B cell (primary cell): Measurements from ENCODE around the gene APLF. TPM values are rescaled to one million over a fixed set of nuclear protein-coding genes. Genes with fewer than 3 reads are reported as not detected.

Experiments used
- ATAC-seq: fragments of 200-7000 bp; cut with Tn5 transposase; one replicate; pipeline ENCODE4 v1.10.0; 2021; ENCODE audit warnings: low read depth, mild to moderate bottlenecking, moderate number of reproducible peaks, moderate library complexity
- CTCF ChIA-PET: fragments of 350-600 bp; sonication (Branson Sonifier 250); formaldehyde crosslinking; loops from one replicate; lab custom pipeline; 2021; ENCODE audit warnings: antibody characterized with exemption, inconsistent platforms; lab: Charles Lee
- POLR2A ChIA-PET: fragments of 350-600 bp; sonication (Branson Sonifier 250); formaldehyde crosslinking; loops from one replicate; lab custom pipeline; 2021; ENCODE audit warnings: antibody characterized with exemption; lab: Charles Lee
- DNase-seq: peaks from one replicate; pipeline ENCODE4 v3.0.0; 2013
- H2AFZ ChIP-seq: 2 replicates; pipeline ENCODE4 v1.6.1; 2012; ENCODE audit warnings: mild to moderate bottlenecking, low read depth, low read length; ENCODE audit not compliant: insufficient read depth, poor library complexity, severe bottlenecking
- H3K27ac ChIP-seq, 2 donors: 1 replicate in 1 of 2; 2 replicates in 1 of 2; pipeline ENCODE4 v1.5.1; 2012 to 2013; ENCODE audit warnings: low read length in 2 of 2, mild to moderate bottlenecking in 2 of 2, moderate library complexity in 1 of 2
- H3K27me3 ChIP-seq, 4 experiments: fragments of 200-600 bp in 1 of 4; sonication (generic) in 1 of 4; replicated peaks in 1 of 4; 1 replicate in 2 of 4; 2 replicates in 2 of 4; pipeline versions ENCODE4 v1.6.1 to v1.7.0; 2013 to 2016; ENCODE audit warnings: low read length in 3 of 4, mild to moderate bottlenecking in 2 of 4, mixed read lengths in 1 of 4, moderate library complexity in 1 of 4; ENCODE audit not compliant: insufficient read depth in 4 of 4, control insufficient read depth in 3 of 4; ENCODE audit errors: control extremely low read depth in 1 of 4
- H3K36me3 ChIP-seq, 2 experiments: replicated peaks in 1 of 2; 1 replicate in 1 of 2; 2 replicates in 1 of 2; pipeline versions ENCODE4 v1.6.1 to v1.7.1; 2013; ENCODE audit warnings: low read length in 1 of 2; ENCODE audit not compliant: insufficient read depth in 2 of 2, control insufficient read depth in 1 of 2; ENCODE audit errors: control extremely low read depth in 1 of 2, extremely low read depth in 1 of 2
- H3K4me1 ChIP-seq, 2 donors: fragments of 200-600 bp in 1 of 2; sonication (generic) in 1 of 2; 1 replicate in 1 of 2; 2 replicates in 1 of 2; pipeline versions ENCODE4 v1.5.1 to v1.6.1; 2013 to 2017; ENCODE audit warnings: low read length in 2 of 2; ENCODE audit not compliant: control insufficient read depth in 2 of 2, insufficient read depth in 2 of 2
- H3K4me2 ChIP-seq: replicated peaks from 2 replicates; pipeline ENCODE3; 2012; ENCODE audit warnings: mild to moderate bottlenecking, low read depth, low read length; ENCODE audit not compliant: poor library complexity, severe bottlenecking
- H3K4me3 ChIP-seq, 5 experiments: fragments of 200-600 bp in 1 of 5; sonication (generic) in 1 of 5; 1 replicate in 3 of 5; 2 replicates in 2 of 5; pipeline versions ENCODE4 v1.5.1 to v1.7.0; 2011 to 2016; ENCODE audit warnings: low read length in 4 of 5, mild to moderate bottlenecking in 4 of 5, low read depth in 2 of 5, control low read depth in 1 of 5, moderate library complexity in 1 of 5; ENCODE audit not compliant: insufficient read depth in 1 of 5; ENCODE audit errors: control extremely low read depth in 1 of 5, extremely low read depth in 1 of 5
- H3K79me2 ChIP-seq: fragments of 200-600 bp; sonication (generic); one replicate; pipeline ENCODE4 v1.6.0; 2016; ENCODE audit warnings: low read length; ENCODE audit not compliant: control insufficient read depth, insufficient read depth
- H3K9ac ChIP-seq: fragments of 200-600 bp; sonication (generic); 2 replicates; pipeline ENCODE4 v1.6.1; 2017; ENCODE audit warnings: mild to moderate bottlenecking, low read length, moderate library complexity
- H3K9me3 ChIP-seq, 3 donors: one replicate each; pipeline versions ENCODE4 v1.6.1 to v1.7.1; 2013; ENCODE audit warnings: low read length in 2 of 3; ENCODE audit not compliant: control insufficient read depth in 2 of 3, insufficient read depth in 1 of 3; ENCODE audit errors: control extremely low read depth in 1 of 3
- H4K20me1 ChIP-seq: 2 replicates; pipeline ENCODE4 v1.6.0; 2012; ENCODE audit warnings: mild to moderate bottlenecking, low read length; ENCODE audit not compliant: insufficient read depth, control insufficient read depth, poor library complexity, severe bottlenecking
- H3K27ac Mint-ChIP-seq: one replicate; pipeline ENCODE4 v1.8.0; 2021; ENCODE audit warnings: mixed read lengths
- H3K27me3 Mint-ChIP-seq: one replicate; pipeline ENCODE4 v1.8.0; 2021; ENCODE audit warnings: mixed read lengths
- H3K4me1 Mint-ChIP-seq: one replicate; pipeline ENCODE4 v1.8.0; 2021; ENCODE audit warnings: mixed read lengths
- H3K4me3 Mint-ChIP-seq: one replicate; pipeline ENCODE4 v1.8.0; 2021; ENCODE audit warnings: mixed read lengths
- H3K9me3 Mint-ChIP-seq: one replicate; pipeline ENCODE4 v1.8.0; 2022; ENCODE audit warnings: mixed read lengths; ENCODE audit not compliant: insufficient read depth
- EZH2 ChIP-seq: IDR thresholded peaks from 2 replicates; pipeline ENCODE4 v1.6.1; 2012; ENCODE audit warnings: borderline replicate concordance, low read depth, mild to moderate bottlenecking, moderate library complexity, low read length; ENCODE audit not compliant: insufficient read depth, poor library complexity, severe bottlenecking
- WGBS: methylation state at CpG from one replicate; pipeline ENCODE4 v1.1.5; 2013; ENCODE audit warnings: missing lambda C conversion rate; ENCODE audit not compliant: insufficient coverage; 5-methylcytosine and 5-hydroxymethylcytosine counted together
- intact Hi-C: fragments of 100-400 bp; cut with micrococcal nuclease; formaldehyde crosslinking; loops from one replicate; pipeline ENCODE4 v1.10.0; 2022
- polyA plus RNA-seq: library from polyadenylated mRNA; depleted of rRNA; stranded (reverse); fragments of >200 nt; gene quantifications from 2 replicates; pipeline ENCODE4 v1.2.3, GENCODE V29; 2012
- total RNA-seq, 2 donors: library from RNA; stranded (reverse); fragments of 120-200 nt in 1 of 2; gene quantifications; 1 replicate in 1 of 2; 2 replicates in 1 of 2; pipeline versions ENCODE4 v1.2.3 to v1.2.4, GENCODE V29; 2013 to 2022
- TF ChIP-seq, protein P1 (sequence below): fragments of 200-600 bp; IDR thresholded peaks from one replicate; pipeline ENCODE4 v1.8.0; 2022; ENCODE audit warnings: antibody characterized with exemption, mild to moderate bottlenecking

Gene APLF
- total and polyA plus RNA-seq, 2 donors (not counting 1 experiment from before 2014, with no cell fraction given), result 1.3 to 6.3 TPM

DNA sequence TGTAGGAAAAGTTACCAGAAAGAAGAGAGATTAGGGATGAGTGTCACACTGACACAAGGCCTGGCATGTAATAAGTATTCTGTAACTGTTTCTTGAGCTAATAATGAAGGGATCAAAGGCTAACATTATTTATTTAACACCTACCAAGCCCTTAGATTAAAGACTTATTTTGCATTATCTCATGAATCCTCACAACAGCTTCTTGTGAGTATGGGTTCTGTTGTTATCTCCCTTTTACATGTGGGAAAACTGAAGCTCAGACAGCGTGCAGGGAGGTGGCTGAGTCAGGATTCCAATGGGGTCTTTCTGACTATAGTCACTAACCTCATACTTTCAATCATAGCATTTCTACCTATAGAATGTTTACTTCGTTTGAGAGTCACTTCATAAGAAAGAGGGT lies 97.0 kb downstream of the APLF start:
- no CpG with 5 or more reads among the region's 2 CpGs for WGBS
- no peaks in the 10 kb centered on the region for H3K27me3 ChIP-seq
- no peak overlapping the region for H3K4me2 ChIP-seq
- DNase-seq (no peak), ATAC-seq (no peak)
- intact Hi-C loops, result loop anchor here (10.0 kb wide), 1 partner anchor 60 kb away; no protein-coding TSS in a partner anchor
- no peaks in the 10 kb centered on the region for H3K79me2 ChIP-seq
- no peaks in the 10 kb centered on the region for H3K36me3 ChIP-seq
- H3K9me3 ChIP-seq, result no peaks in the 10 kb centered on the region
- Mint-ChIP-seq H3K4me1 (no peaks in the 10 kb centered on the region), H3K27me3 (no peaks in the 10 kb centered on the region), H3K4me3 (no peak overlapping the region), H3K27ac (no peak overlapping the region), H3K9me3 (no peaks in the 10 kb centered on the region)
- H3K4me3 ChIP-seq, result no peak overlapping the region
- no peaks in the 10 kb centered on the region for H3K4me1 ChIP-seq
- H4K20me1 ChIP-seq, result no peaks in the 10 kb centered on the region
- TF ChIP-seq, protein P1, sequence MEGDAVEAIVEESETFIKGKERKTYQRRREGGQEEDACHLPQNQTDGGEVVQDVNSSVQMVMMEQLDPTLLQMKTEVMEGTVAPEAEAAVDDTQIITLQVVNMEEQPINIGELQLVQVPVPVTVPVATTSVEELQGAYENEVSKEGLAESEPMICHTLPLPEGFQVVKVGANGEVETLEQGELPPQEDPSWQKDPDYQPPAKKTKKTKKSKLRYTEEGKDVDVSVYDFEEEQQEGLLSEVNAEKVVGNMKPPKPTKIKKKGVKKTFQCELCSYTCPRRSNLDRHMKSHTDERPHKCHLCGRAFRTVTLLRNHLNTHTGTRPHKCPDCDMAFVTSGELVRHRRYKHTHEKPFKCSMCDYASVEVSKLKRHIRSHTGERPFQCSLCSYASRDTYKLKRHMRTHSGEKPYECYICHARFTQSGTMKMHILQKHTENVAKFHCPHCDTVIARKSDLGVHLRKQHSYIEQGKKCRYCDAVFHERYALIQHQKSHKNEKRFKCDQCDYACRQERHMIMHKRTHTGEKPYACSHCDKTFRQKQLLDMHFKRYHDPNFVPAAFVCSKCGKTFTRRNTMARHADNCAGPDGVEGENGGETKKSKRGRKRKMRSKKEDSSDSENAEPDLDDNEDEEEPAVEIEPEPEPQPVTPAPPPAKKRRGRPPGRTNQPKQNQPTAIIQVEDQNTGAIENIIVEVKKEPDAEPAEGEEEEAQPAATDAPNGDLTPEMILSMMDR, result no peak
- TF ChIP-seq EZH2, result no peak
- CTCF ChIA-PET, result interaction anchor here (0.6 kb wide), 1 partner anchor 384 kb away, joined by 3 read pairs; no protein-coding TSS in a partner anchor
- no peak overlapping the region for H3K27ac ChIP-seq
- POLR2A ChIA-PET, result no interaction called here
- H2AFZ ChIP-seq, result no peak overlapping the region
- H3K9ac ChIP-seq, result no peak overlapping the region

DNA sequence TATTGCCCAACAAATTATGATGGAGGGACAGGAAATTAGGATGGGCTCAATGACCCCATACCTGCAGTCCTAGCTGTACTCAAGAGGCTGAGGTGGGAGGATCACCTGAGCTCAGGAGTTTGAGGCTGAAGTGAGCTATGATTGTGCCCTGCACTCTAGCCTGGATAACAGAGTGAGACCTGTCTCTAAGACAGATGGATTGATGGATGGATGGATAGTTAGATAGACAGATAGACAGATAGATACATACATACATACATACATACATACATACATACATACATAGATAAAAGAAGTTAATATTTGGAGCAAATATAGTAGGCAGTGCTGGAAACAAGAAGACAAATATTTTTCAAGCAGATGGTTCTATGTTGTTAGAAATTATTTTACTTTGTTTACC lies 97.9 kb downstream of the APLF start:
- H3K4me1 Mint-ChIP-seq, result no peaks in the 10 kb centered on the region
- ChIA-PET POLR2A (no interaction called here), CTCF (interaction anchor here (0.5 to 0.6 kb wide), 2 partner anchors 24 to 273 kb away, joined by 3 read pairs; no protein-coding TSS in a partner anchor)
- ATAC-seq, result no peak
- no peak overlapping the region for H3K9ac ChIP-seq
- H4K20me1 ChIP-seq, result no peaks in the 10 kb centered on the region
- H3K9me3 Mint-ChIP-seq, result no peaks in the 10 kb centered on the region
- no peak overlapping the region for H3K4me3 ChIP-seq
- H3K9me3 ChIP-seq, result no peaks in the 10 kb centered on the region
- TF ChIP-seq EZH2, result no peak
- TF ChIP-seq, protein P1, result no peak
- H3K27ac Mint-ChIP-seq, result no peak overlapping the region
- H3K27me3 Mint-ChIP-seq, result no peaks in the 10 kb centered on the region
- no peak overlapping the region for H3K4me3 Mint-ChIP-seq
- DNase-seq, result no peak
- H3K4me1 ChIP-seq, result no peaks in the 10 kb centered on the region
- no peak overlapping the region for H3K27ac ChIP-seq
- no peak overlapping the region for H2AFZ ChIP-seq
- no peak overlapping the region for H3K4me2 ChIP-seq
- intact Hi-C loops, result loop anchor here (10.0 kb wide), 1 partner anchor 60 kb away; no protein-coding TSS in a partner anchor
- no peaks in the 10 kb centered on the region for H3K79me2 ChIP-seq
- H3K36me3 ChIP-seq, result no peaks in the 10 kb centered on the region
- no peaks in the 10 kb centered on the region for H3K27me3 ChIP-seq
